ENCODE data around the gene ANAPC2. TPM values are rescaled to one million over a fixed set of nuclear protein-coding genes. Genes with fewer than 3 reads are reported as not detected.

Gene ANAPC2
- total RNA-seq, 1 donor from 2014 or later, result 72.9 TPM

- H3K9me3 Mint-ChIP-seq (ENCODE audit: unreplicated experiment), result peaks cover 2% of the 10 kb centered on the region
- no peaks in the 10 kb centered on the region for H3K36me3 Mint-ChIP-seq (ENCODE audit: unreplicated experiment)
- H3K4me1 Mint-ChIP-seq (ENCODE audit: low read depth, unreplicated experiment), result no peaks in the 10 kb centered on the region
- H3K4me3 Mint-ChIP-seq (ENCODE audit: unreplicated experiment), result no peak overlapping the region
- TF ChIP-seq CTCF (IDR thresholded peaks at IDR 0.05; ENCODE audit: partially characterized antibody, unreplicated experiment), result no peak
- DNase-seq, result no peak
- no peak overlapping the region for H3K27ac Mint-ChIP-seq (ENCODE audit: unreplicated experiment)
- H3K27me3 Mint-ChIP-seq (ENCODE audit: unreplicated experiment), result peaks cover 5% of the 10 kb centered on the region
Observed at GRCh38 chr9:137172901-137173795, 15.2 kb downstream of the ANAPC2 start.

GRCh38 chr9:137171149-137171900 is 17.0 kb downstream of the ANAPC2 start:
- Mint-ChIP-seq H3K27me3 (ENCODE audit: unreplicated experiment) (peaks cover 9% of the 10 kb centered on the region), H3K27ac (ENCODE audit: unreplicated experiment) (no peak overlapping the region)

GRCh38 chr9:137170486-137171148 is 17.7 kb downstream of the ANAPC2 start:
- DNase-seq, result no peak
- H3K4me3 Mint-ChIP-seq (ENCODE audit: unreplicated experiment), result no peak overlapping the region

More at GRCh38 chr9:137171149-137171900, 17.0 kb downstream of the ANAPC2 start:
- no peak for DNase-seq
- no peak overlapping the region for H3K4me3 Mint-ChIP-seq (ENCODE audit: unreplicated experiment)
- H3K36me3 Mint-ChIP-seq (ENCODE audit: unreplicated experiment), result no peaks in the 10 kb centered on the region
- peaks cover 3% of the 10 kb centered on the region for H3K9me3 Mint-ChIP-seq (ENCODE audit: unreplicated experiment)
- no peaks in the 10 kb centered on the region for H3K4me1 Mint-ChIP-seq (ENCODE audit: low read depth, unreplicated experiment)
- TF ChIP-seq CTCF (IDR thresholded peaks at IDR 0.05; ENCODE audit: partially characterized antibody, unreplicated experiment), result no peak

GRCh38 chr9:137169896-137170358 is 18.4 kb downstream of the ANAPC2 start, which contains the start of gene LRRC26:
LRRC26 (minus strand) TSS chr9:137170051; CDS start chr9:137169943, 108 bp downstream.
- Mint-ChIP-seq H3K4me3 (ENCODE audit: unreplicated experiment) (peak within 1 kb of the TSS; percentile 84), H3K27me3 (ENCODE audit: unreplicated experiment) (peaks cover 9% of the 10 kb centered on the region), H3K9me3 (ENCODE audit: unreplicated experiment) (peaks cover 3% of the 10 kb centered on the region), H3K27ac (ENCODE audit: unreplicated experiment) (no peak within 1 kb of the TSS), H3K4me1 (ENCODE audit: low read depth, unreplicated experiment) (no peaks in the 10 kb centered on the region), H3K36me3 (ENCODE audit: unreplicated experiment) (no peaks in the 10 kb centered on the region)
- TF ChIP-seq CTCF (IDR thresholded peaks at IDR 0.05; ENCODE audit: partially characterized antibody, unreplicated experiment), result no peak
- DNase-seq, result no peak

More at GRCh38 chr9:137170486-137171148, 17.7 kb downstream of the ANAPC2 start:
- Mint-ChIP-seq H3K4me1 (ENCODE audit: low read depth, unreplicated experiment) (no peaks in the 10 kb centered on the region), H3K9me3 (ENCODE audit: unreplicated experiment) (peaks cover 3% of the 10 kb centered on the region), H3K27ac (ENCODE audit: unreplicated experiment) (no peak overlapping the region), H3K27me3 (ENCODE audit: unreplicated experiment) (peaks cover 9% of the 10 kb centered on the region), H3K36me3 (ENCODE audit: unreplicated experiment) (no peaks in the 10 kb centered on the region)
- TF ChIP-seq CTCF (IDR thresholded peaks at IDR 0.05; ENCODE audit: partially characterized antibody, unreplicated experiment), result no peak
